Measurements from ENCODE around the gene FAM174C.
"Not testable (repeated sequence)": the region's sequence is repeated elsewhere in the genome, so short reads cannot be mapped to it uniquely, and the experiment has no call there.

Gene FAM174C

DNA sequence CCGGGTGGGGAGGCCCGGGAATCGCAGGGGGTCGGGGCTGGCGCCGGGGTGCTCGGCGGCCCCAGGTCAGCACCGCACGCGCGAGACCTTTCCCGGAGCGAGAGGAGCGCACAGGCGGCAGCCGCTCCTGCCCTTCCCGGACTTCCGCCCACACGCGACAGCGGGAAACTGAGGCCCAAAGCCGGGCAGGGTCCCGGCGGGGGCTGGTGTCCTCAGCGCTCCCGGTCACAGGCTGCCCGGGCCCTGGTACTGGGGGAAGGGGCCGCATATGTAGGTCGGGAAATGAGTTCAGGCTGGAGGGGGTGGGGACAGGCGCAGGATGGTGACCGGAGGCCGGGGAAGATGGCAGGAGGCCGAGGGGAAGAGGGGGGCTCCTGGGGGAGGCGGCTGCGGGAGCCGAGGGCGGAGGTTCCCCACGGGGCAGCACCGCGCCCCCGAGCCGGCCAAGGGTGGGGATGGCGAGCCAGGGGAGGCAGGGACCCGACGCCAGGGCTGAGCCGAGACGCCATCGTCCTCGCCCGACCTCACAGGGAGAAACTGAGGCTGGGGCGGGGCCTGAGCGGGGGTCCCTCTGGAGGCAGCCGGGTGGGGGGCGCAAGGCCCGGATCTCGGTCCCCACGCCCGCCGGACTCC lies 38.2 kb upstream of the FAM174C start:
- in situ Hi-C loops (cut with MboI; ENCODE audit: low sequenced_read_pairs), result no loop called here

DNA sequence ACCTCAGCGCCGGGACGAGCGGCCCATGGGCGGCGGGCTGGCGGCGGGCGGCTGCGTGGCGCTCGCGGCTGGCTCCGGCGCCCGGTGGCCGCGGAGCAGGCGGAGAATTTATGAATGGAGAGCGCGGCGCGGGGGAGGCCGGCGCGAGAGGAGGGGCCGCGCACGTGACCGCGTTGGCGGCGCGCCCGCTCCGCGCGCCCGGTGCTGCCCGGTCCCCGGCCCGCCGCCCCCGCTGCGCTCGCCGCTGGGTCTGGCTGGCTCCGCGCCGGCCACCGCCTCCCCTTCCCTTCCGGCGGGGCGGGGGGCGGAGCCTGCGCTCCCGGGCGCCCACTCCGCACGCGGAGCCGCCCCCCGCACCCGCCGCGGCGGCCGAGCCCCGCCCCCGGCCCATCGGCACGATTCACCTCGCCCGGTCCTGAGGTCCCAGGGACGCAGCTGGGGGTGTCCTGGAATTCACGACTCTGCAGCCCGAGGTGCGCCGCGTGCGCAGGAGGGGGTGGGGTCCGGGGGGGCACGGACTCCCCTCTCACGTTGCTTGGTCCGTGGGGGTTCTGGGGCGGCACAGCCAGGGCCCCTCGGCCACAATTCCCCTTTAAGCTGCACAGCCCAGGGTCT lies 37.5 kb upstream of the FAM174C start, which contains the start of gene CBARP:
Gene CBARP, minus strand, starts transcription at position 252 of the 615 bp plus-strand sequence. CDS start 1,905 bp downstream, outside the sequence.
- in situ Hi-C loops (cut with MboI; ENCODE audit: low sequenced_read_pairs), result no loop called here

GRCh38 chr19:1238369-1239303 lies 36.7 kb upstream of the FAM174C start:
- in situ Hi-C loops (cut with MboI; ENCODE audit: low sequenced_read_pairs), result no loop called here

- in situ Hi-C loops (cut with MboI; ENCODE audit: low sequenced_read_pairs), result no loop called here
Observed at GRCh38 chr19:1239420-1239795, 35.9 kb upstream of the FAM174C start.

DNA sequence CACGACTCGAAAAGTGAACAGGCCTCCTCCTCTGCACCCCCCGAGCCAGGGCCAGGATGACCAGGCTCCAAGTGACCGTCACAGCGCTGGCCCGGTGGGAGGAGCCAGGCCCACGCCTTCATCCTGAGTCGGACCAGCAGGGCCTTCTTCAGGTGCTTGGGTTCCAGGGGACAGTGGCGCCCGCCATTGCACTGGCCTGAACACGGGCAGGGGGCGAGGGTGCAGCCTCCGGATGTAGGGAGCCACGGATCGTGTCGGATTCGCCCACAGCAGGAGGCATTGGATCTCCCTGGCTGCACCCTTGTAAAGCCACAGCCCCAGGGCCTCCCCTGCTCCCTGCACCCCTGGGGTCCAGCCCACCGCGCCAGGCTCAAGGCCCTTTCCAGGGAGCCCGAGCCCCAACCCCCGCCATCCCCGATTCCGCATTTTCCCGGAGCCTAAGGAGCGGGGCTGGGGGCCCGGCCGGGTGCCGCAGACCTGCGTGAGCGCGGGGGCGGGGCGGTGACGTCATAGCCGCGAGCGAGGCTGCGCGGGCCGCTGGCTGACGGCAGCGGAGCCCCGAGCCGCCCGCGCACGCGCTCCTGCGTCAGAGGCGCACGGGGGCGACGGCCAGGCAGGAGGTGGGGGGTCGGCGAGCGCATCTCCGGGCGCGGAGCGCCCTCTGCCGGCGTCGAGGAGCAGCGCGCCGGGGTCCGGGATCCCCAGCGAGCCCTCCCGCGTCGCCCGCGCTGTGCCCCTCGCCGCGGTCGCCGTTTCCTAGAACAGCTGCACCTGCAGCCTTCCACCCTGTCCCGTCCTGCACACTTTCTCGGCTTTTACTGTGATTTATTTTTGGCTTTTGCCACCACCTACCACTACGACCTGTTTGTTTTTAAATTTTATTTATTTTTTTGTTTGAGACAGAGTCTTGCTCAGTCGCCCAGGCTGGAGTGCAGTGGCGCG lies 35.3 kb upstream of the FAM174C start:
- in situ Hi-C loops (cut with MboI; ENCODE audit: low sequenced_read_pairs), result no loop called here

- in situ Hi-C loops (cut with MboI; ENCODE audit: low sequenced_read_pairs), result no loop called here
Observed at GRCh38 chr19:1240925-1241324, 34.4 kb upstream of the FAM174C start.

DNA sequence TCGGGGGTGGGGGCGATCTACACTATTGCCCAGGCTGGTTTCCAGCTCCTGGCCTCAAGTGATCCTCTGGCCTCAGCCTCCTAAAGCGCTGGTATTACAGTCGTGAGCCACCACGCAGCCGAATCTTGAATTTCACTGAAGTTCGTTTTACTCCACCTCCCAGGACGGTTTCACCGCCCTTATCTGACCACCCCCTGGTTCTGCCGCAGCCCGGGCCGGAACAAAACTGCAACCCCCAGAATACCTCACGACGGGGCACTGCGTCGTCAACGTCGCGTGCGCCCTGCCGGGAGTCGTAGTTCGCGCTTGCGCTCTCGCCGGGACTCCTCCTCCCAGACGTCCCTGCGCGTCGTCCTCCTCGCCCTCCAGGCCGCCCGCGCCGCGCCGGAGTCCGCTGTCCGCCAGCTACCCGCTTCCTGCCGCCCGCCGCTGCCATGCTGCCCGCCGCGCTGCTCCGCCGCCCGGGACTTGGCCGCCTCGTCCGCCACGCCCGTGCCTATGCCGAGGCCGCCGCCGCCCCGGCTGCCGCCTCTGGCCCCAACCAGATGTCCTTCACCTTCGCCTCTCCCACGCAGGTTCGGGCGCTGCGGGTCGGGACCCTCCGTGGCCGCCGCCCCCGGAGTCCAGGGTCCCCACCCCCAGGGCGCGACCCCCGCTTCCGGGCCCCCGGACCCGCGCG lies 33.8 kb upstream of the FAM174C start, which contains the start of gene ATP5F1D:
Gene ATP5F1D, plus strand, starts transcription at position 335 of the 679 bp plus-strand sequence. Its CDS starts 100 bp downstream, at position 435.
- in situ Hi-C loops (cut with MboI; ENCODE audit: low sequenced_read_pairs), result no loop called here

DNA sequence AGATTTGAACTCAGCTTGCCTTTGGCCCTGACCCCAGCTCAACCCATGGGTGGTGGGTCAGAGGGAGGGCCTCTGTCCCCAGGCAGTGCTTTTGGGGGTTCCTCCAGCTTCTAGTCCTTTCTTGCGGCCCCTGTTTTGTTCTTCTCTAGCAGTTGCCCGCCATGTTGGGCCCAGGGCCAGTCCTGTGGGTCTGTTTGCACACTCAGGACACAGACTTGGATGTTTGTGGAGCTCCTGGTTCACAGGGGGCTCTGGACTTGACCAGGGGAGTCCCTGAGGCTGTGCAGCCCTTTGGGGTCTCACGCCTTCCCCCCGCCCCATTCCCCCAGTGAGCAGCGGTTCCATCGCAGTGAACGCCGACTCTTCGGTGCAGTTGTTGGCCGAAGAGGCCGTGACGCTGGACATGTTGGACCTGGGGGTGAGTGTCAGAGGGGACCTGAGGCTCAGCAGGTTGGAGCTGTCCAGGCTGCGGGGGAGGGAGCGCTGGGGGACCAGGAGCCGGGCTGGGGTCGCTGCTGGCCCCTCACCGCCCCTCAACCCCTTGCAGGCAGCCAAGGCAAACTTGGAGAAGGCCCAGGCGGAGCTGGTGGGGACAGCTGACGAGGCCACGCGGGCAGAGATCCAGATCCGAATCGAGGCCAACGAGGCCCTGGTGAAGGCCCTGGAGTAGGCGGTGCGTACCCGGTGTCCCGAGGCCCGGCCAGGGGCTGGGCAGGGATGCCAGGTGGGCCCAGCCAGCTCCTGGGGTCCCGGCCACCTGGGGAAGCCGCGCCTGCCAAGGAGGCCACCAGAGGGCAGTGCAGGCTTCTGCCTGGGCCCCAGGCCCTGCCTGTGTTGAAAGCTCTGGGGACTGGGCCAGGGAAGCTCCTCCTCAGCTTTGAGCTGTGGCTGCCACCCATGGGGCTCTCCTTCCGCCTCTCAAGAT lies 31.3 kb upstream of the FAM174C start:
- in situ Hi-C loops (cut with MboI; ENCODE audit: low sequenced_read_pairs), result no loop called here

GRCh38 chr19:1244693-1245451 lies 30.5 kb upstream of the FAM174C start:
- in situ Hi-C loops (cut with MboI; ENCODE audit: low sequenced_read_pairs), result no loop called here

GRCh38 chr19:1245494-1246264 lies 29.7 kb upstream of the FAM174C start:
- in situ Hi-C loops (cut with MboI; ENCODE audit: low sequenced_read_pairs), result no loop called here

DNA sequence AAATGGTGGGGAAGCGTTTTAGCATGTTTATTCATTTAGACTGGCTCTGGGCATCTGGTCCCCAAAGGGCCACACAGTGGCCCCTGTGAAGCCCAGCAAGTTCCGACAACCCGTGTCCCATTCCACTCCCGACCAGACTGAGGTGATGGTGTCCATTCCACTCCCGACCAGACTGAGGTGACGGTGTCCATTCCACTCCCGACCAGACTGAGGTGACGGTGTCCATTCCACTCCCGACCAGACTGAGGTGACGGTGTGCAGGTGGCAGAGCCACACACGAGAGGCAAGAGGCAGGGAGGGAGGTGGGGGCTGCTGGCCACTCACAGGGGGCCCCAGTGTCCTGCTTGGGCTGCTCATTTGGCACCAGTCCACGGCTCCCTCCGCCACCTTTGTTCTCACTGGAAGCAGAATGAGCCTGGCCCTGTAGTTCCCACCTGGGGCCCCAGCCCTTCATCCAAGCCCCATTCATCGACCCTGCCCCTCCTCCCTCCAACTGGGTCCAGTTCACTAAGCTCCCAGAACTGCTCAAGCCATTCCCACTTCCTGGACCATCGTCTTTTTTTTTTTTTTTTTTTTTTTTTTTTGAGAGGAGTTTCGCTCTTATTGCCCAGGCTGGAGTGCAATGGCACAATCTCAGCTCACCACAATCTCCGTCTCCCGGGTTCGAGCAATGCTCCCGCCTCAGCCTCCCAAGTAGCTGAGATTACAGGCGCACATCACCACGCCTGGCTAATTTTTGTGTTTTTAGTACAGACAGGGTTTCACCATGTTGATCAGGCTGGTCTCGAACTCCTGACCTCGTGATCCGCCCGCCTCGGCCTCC lies 28.9 kb upstream of the FAM174C start:
- in situ Hi-C loops (cut with MboI; ENCODE audit: low sequenced_read_pairs), result not testable (repeated sequence)

DNA sequence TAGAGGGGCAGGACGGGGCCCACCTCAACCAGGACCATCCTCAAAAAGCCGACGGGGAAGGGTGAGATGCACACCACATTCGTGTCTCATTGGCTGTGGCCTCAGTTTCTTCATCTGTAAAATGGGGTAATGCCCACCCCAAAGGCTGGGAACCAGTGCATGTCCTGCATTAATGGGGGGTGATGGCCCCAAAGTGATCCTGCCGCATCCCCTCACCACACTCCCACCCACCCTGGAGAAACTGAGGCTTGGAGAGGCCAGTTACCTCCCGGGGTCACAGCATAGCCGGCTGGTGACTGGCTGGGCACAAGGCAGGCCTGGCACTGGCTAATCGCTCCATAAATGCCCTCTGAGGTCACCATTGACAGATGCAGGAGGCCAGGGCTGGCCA lies 27.6 kb upstream of the FAM174C start:
- in situ Hi-C loops (cut with MboI; ENCODE audit: low sequenced_read_pairs), result no loop called here

GRCh38 chr19:1248139-1248785 lies 27.1 kb upstream of the FAM174C start, which contains the start of gene MIDN:
MIDN (plus strand) TSS chr19:1248583; CDS start chr19:1250297, 1,714 bp downstream.
- in situ Hi-C loops (cut with MboI; ENCODE audit: low sequenced_read_pairs), result no loop called here

DNA sequence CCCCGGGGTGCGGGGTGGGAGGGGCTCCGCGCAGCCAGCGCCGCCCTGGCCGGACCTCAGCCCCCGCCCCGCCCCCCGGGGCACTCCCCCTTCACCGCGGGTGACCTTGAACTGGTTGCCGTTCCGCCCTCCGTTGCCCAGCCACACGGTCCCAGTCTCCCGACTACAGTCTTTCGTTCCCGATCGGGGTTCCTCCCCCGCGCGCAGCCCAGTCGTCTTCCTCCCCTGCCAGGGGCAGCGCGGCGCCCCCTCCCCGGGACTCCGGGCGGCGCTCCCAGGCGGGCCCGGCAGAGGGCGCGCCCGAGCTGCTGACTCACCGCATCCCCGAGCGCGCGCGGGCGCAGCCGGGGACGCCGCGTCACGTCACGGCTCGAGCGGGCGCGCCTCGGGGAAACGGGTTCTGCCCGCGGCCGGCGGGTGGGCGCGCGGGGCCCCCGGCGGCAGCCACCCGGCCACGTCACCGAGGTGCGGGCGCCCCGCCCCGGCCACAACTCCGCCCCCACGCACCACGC lies 26.5 kb upstream of the FAM174C start:
- in situ Hi-C loops (cut with MboI; ENCODE audit: low sequenced_read_pairs), result no loop called here

- in situ Hi-C loops (cut with MboI; ENCODE audit: low sequenced_read_pairs), result no loop called here
Observed at GRCh38 chr19:1249298-1249989, 25.9 kb upstream of the FAM174C start.

All from HL-60/S4 treated with retinoic acid at 250 ng/mL for 4 days and 3 days (cell line).